H54 (cell line): Measurements from ENCODE around the gene CDS1.

Experiments
- DNase-seq: peaks from one replicate; pipeline ENCODE4 v3.0.0; 2011; ENCODE audit warnings: low spot score, mixed read lengths; ENCODE audit not compliant: insufficient read length
- FAIRE-seq: peaks from 3 replicates; lab custom pipeline; 2011; peaks lifted over from hg19 to GRCh38; lab: Jason Lieb, UNC
- POLR2A ChIP-seq: IDR thresholded peaks from 2 replicates; pipeline ENCODE4 v1.6.1; 2011; ENCODE audit warnings: low read depth, mild to moderate bottlenecking, low read length

The CDS1 gene

GRCh38 chr4:84579403-84579776, 3.5 kb upstream of the CDS1 start:
- no peak for TF ChIP-seq POLR2A
- FAIRE-seq (no peak), DNase-seq (no peak)

- FAIRE-seq (no peak), DNase-seq (no peak)
- TF ChIP-seq POLR2A: no peak
Measured at GRCh38 chr4:84582302-84582987, 482 bp upstream of the CDS1 start.

GRCh38 chr4:84583876-84584380, 1.0 kb downstream of the CDS1 start:
- no peak for FAIRE-seq
- no peak for DNase-seq
- no peak for TF ChIP-seq POLR2A

- DNase-seq (no peak), FAIRE-seq (no peak)
- no peak for TF ChIP-seq POLR2A
Measured at GRCh38 chr4:84585251-84585650, 2.3 kb downstream of the CDS1 start.

GRCh38 chr4:84594724-84595123, 11.8 kb downstream of the CDS1 start:
- DNase-seq (no peak), FAIRE-seq (no peak)

GRCh38 chr4:84596826-84597225, 13.9 kb downstream of the CDS1 start:
- no peak for DNase-seq
- no peak for TF ChIP-seq POLR2A
- no peak for FAIRE-seq

More at GRCh38 chr4:84594724-84595123, 11.8 kb downstream of the CDS1 start:
- TF ChIP-seq POLR2A: no peak

GRCh38 chr4:84597450-84597849, 14.5 kb downstream of the CDS1 start:
- FAIRE-seq (no peak), DNase-seq (no peak)
- TF ChIP-seq POLR2A: no peak

GRCh38 chr4:84606645-84607044, 23.7 kb downstream of the CDS1 start:
- DNase-seq (no peak), FAIRE-seq (no peak)
- no peak for TF ChIP-seq POLR2A

GRCh38 chr4:84611531-84611930, 28.6 kb downstream of the CDS1 start:
- no peak for FAIRE-seq

GRCh38 chr4:84614891-84615290, 32.0 kb downstream of the CDS1 start:
- DNase-seq (no peak), FAIRE-seq (no peak)
- no peak for TF ChIP-seq POLR2A

More at GRCh38 chr4:84611531-84611930, 28.6 kb downstream of the CDS1 start:
- DNase-seq: no peak
- no peak for TF ChIP-seq POLR2A

GRCh38 chr4:84615355-84615754, 32.4 kb downstream of the CDS1 start:
- no peak for TF ChIP-seq POLR2A
- no peak for FAIRE-seq
- no peak for DNase-seq

- no peak for DNase-seq
- TF ChIP-seq POLR2A: no peak
- FAIRE-seq: no peak
Measured at GRCh38 chr4:84622959-84623358, 40.0 kb downstream of the CDS1 start.

GRCh38 chr4:84623661-84624060, 40.7 kb downstream of the CDS1 start:
- TF ChIP-seq POLR2A: no peak
- no peak for FAIRE-seq

GRCh38 chr4:84626673-84627072, 43.7 kb downstream of the CDS1 start:
- TF ChIP-seq POLR2A: no peak
- FAIRE-seq: no peak
- no peak for DNase-seq

More at GRCh38 chr4:84623661-84624060, 40.7 kb downstream of the CDS1 start:
- DNase-seq: no peak

GRCh38 chr4:84631573-84631972, 48.6 kb downstream of the CDS1 start:
- no peak for TF ChIP-seq POLR2A
- FAIRE-seq (no peak), DNase-seq (no peak)
